ENCODE data around the gene PCDHA5.
"Not testable (repeated sequence)": the region's sequence is repeated elsewhere in the genome, so short reads cannot be mapped to it uniquely, and the experiment has no call there.

The PCDHA5 gene

GRCh38 chr5:140821375-140822280 is at the start of gene PCDHA5:
PCDHA5 (plus strand) TSS chr5:140821613.
- 0 out of 2 replicates have a peak, but pooled peaks have one; percentile 12 for TF ChIP-seq CTCF (IDR thresholded peaks at IDR 0.05; ENCODE audit: low read depth, low read length)
- H3K4me3 ChIP-seq (ENCODE audit: low read depth, low read length): no peak within 1 kb of the TSS

GRCh38 chr5:140780512-140780911 is 40.9 kb upstream of the PCDHA5 start:
- TF ChIP-seq CTCF (IDR thresholded peaks at IDR 0.05; ENCODE audit: low read depth, low read length): no peak
- H3K4me3 ChIP-seq (ENCODE audit: low read depth, low read length): no peak overlapping the region

GRCh38 chr5:140785905-140786686 is 35.3 kb upstream of the PCDHA5 start, which contains the start of gene PCDHA1:
PCDHA1 (plus strand) TSS chr5:140786140.
- no peak for TF ChIP-seq CTCF (IDR thresholded peaks at IDR 0.05; ENCODE audit: low read depth, low read length)

GRCh38 chr5:140787422-140787821 is 34.0 kb upstream of the PCDHA5 start:
- not testable (repeated sequence) for H3K4me3 ChIP-seq (ENCODE audit: low read depth, low read length)

More at GRCh38 chr5:140785905-140786686, 35.3 kb upstream of the PCDHA5 start, which contains the start of gene PCDHA1:
- H3K4me3 ChIP-seq (ENCODE audit: low read depth, low read length): no peak within 1 kb of the TSS

- not testable (repeated sequence) for H3K4me3 ChIP-seq (ENCODE audit: low read depth, low read length)
Measured at GRCh38 chr5:140787849-140788504, 33.4 kb upstream of the PCDHA5 start.

- H3K4me3 ChIP-seq (ENCODE audit: low read depth, low read length): no peak overlapping the region
- no peak for TF ChIP-seq CTCF (IDR thresholded peaks at IDR 0.05; ENCODE audit: low read depth, low read length)
Measured at GRCh38 chr5:140791089-140791488, 30.3 kb upstream of the PCDHA5 start.

- TF ChIP-seq CTCF (IDR thresholded peaks at IDR 0.05; ENCODE audit: low read depth, low read length): no peak
- H3K4me3 ChIP-seq (ENCODE audit: low read depth, low read length): peak within 1 kb of the TSS; percentile 32
Measured at GRCh38 chr5:140794595-140795258, 26.7 kb upstream of the PCDHA5 start, which contains the start of gene PCDHA2. PCDHA2 (plus strand) TSS chr5:140794852.

Measured in WI38 (cell line).